CD4-positive, alpha-beta memory T cell (primary cell): ENCODE data around the gene PSME3IP1. TPM values are rescaled to one million over a fixed set of nuclear protein-coding genes. Genes with fewer than 3 reads are reported as not detected.

ENCODE experiments used
- CTCF ChIA-PET: fragments of 350-600 bp; sonication (Branson Sonifier 250); formaldehyde crosslinking; loops from one replicate; lab custom pipeline; 2021; ENCODE audit warnings: inconsistent platforms; ENCODE audit not compliant: partially characterized antibody; lab: Charles Lee
- POLR2A ChIA-PET: fragments of 350-600 bp; sonication (Branson Sonifier 250); formaldehyde crosslinking; loops from one replicate; lab custom pipeline; 2021; ENCODE audit not compliant: partially characterized antibody; lab: Charles Lee
- DNase-seq, 5 donors: peaks; one replicate each; pipeline versions ENCODE4 v3.0.0 to v3.0.0-alpha.2; 2020 to 2022; ENCODE audit warnings: mixed read lengths in 1 of 5
- H3K27ac ChIP-seq: one replicate; pipeline ENCODE4 v1.7.0; 2013; ENCODE audit warnings: low read depth, low read length
- H3K27me3 ChIP-seq: 2 replicates; pipeline ENCODE4 v1.7.0; 2013; ENCODE audit warnings: mild to moderate bottlenecking, low read length, moderate library complexity; ENCODE audit not compliant: insufficient read depth
- H3K36me3 ChIP-seq: 2 replicates; pipeline ENCODE4 v1.7.0; 2013; ENCODE audit warnings: mild to moderate bottlenecking, low read length, moderate library complexity; ENCODE audit not compliant: insufficient read depth
- H3K4me1 ChIP-seq: 2 replicates; pipeline ENCODE4 v1.7.0; 2013; ENCODE audit warnings: mild to moderate bottlenecking, low read length, moderate library complexity; ENCODE audit not compliant: insufficient read depth
- H3K4me3 ChIP-seq, 2 donors: one replicate each; pipeline ENCODE4 v1.7.0; 2013; ENCODE audit warnings: low read length in 2 of 2, mild to moderate bottlenecking in 1 of 2
- H3K9me3 ChIP-seq, 2 donors: one replicate each; pipeline ENCODE4 v1.7.0; 2013; ENCODE audit warnings: low read length in 2 of 2, control low read depth in 1 of 2; ENCODE audit not compliant: control insufficient read depth in 1 of 2
- H3K27ac Mint-ChIP-seq, 7 donors: one replicate each; pipeline ENCODE4 v1.8.0; 2020 to 2021; ENCODE audit warnings: mixed read lengths in 7 of 7, mild to moderate bottlenecking in 6 of 7, inconsistent platforms in 3 of 7, moderate library complexity in 3 of 7
- H3K27me3 Mint-ChIP-seq, 2 donors: one replicate each; pipeline ENCODE4 v1.8.0; 2020 to 2021; ENCODE audit warnings: mixed read lengths in 2 of 2
- H3K36me3 Mint-ChIP-seq, 2 donors: one replicate each; pipeline ENCODE4 v1.8.0; 2020 to 2021; ENCODE audit warnings: mixed read lengths in 2 of 2, inconsistent platforms in 1 of 2, mild to moderate bottlenecking in 1 of 2
- H3K4me1 Mint-ChIP-seq, 4 donors: one replicate each; pipeline ENCODE4 v1.8.0; 2020 to 2021; ENCODE audit warnings: mixed read lengths in 4 of 4, mild to moderate bottlenecking in 1 of 4
- H3K4me3 Mint-ChIP-seq, 8 donors: one replicate each; pipeline ENCODE4 v1.8.0; 2020 to 2021; ENCODE audit warnings: mixed read lengths in 8 of 8, mild to moderate bottlenecking in 7 of 8, moderate library complexity in 6 of 8, inconsistent platforms in 3 of 8
- H3K9me3 Mint-ChIP-seq, 8 donors: one replicate each; pipeline ENCODE4 v1.8.0; 2020 to 2021; ENCODE audit warnings: mixed read lengths in 8 of 8, mild to moderate bottlenecking in 5 of 8, inconsistent platforms in 3 of 8, moderate library complexity in 1 of 8
- intact Hi-C: fragments of 100-400 bp; cut with micrococcal nuclease; formaldehyde crosslinking; loops from one replicate; pipeline ENCODE4 v1.15.1; 2023
- polyA plus RNA-seq, 2 donors: library from polyadenylated mRNA; unstranded; fragments of 300-500 nt; fragmentation: Illumina TruSeq; gene quantifications; one replicate each; pipeline ENCODE4 v1.2.3, GENCODE V29; 2021
- total RNA-seq, 2 experiments: library from RNA; stranded (reverse); gene quantifications; one replicate each; pipeline ENCODE4 v1.2.3, GENCODE V29; 2021

PSME3IP1 gene
- total and polyA plus RNA-seq, 4 experiments from 2014 or later: 59.9 to 157 (median 106) TPM

DNA sequence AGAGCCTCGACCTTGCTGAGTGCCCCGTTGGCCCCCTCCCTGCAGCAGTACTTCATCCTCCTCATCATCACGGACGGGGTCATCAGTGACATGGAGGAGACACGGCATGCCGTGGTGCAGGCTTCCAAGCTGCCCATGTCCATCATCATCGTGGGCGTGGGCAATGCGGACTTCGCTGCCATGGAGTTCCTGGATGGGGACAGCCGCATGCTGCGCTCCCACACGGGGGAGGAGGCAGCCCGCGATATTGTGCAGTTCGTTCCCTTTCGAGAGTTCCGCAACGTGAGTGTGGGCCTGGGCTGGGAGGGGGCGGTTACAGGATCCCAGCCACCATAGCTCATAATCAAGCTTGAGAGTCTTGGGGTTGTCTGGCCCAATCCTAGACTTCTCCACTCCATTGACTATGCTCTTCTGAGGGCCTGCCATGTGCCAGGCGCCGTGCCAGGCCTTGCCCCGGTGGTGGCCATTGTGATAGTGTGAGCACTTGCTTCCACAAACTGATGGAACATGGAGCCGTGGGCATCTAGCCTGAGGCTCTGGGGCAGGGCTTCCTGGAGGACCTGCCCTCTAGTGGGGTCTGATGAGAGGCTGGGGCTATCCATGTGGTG, 39.7 kb downstream of the PSME3IP1 start:
- no peak for DNase-seq
- POLR2A ChIA-PET: no interaction called here

DNA sequence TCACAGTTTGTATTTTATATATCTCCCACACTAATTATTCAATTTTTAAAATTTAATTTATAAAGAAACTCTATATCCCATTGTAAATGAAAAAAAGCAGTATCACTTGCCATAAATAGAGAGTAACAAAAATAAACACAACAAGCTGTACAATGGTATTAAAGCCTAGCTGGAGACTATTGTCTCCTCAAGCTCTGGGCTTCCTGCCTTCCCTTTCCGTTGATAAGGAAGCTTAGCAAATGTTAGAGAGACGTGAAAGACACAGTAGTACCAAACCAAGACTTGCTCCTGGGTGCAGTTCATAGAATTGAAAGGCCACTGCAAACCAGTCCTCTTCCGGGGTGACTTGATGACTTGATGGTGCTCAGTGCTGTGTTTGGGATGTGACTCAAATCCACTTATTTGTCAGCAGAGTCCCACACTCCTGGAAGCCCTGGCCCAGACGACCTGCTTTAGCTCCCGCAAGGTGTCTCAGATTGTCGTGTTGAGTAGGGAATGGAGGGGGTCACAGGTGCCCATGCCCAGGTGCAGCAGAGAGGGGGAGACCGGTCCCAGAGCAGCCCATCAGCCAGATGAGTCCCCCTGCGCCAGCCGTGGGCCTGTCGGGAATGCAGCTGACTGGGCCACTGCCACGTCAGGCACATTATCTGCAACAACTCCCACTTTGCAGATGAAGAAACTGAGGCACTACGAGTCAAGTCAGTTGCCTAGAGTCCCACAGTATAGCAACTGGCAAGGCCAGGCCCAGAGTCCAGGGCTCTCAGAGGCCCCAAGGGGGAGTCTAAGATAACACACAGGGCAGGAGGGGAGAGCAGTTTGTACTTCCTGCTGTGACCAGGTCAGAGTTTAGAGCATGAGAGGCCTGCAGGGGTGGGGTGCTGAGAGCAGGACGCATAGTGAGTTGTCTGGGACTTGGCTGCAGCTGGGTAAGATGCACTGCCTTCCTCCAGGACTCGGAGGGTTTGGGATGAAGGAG, 40.5 kb downstream of the PSME3IP1 start:
- Mint-ChIP-seq H3K4me3 (peak overlapping the region in 1 of 8 donors; percentile 41), H3K4me1 (peaks cover 13 to 44% (median 30%) of the 10 kb centered on the region in 4 donors), H3K27ac (peak overlapping the region in 3 of 7 donors; percentile 9 to 48 (median 21)), H3K36me3 (peaks cover 0 to 2% of the 10 kb centered on the region in 2 donors), H3K9me3 (no peaks in the 10 kb centered on the region), H3K27me3 (no peaks in the 10 kb centered on the region)
- no peaks in the 10 kb centered on the region for H3K27me3 ChIP-seq
- no peak overlapping the region for H3K4me3 ChIP-seq
- POLR2A ChIA-PET: interaction anchor here (1.0 kb wide), 1 partner anchor 40 kb away, joined by 3 read pairs; the partner anchor contains the start of gene PSME3IP1
- no peak for DNase-seq
- H3K4me1 ChIP-seq: peaks cover 35% of the 10 kb centered on the region
- no peak overlapping the region for H3K27ac ChIP-seq
- no peaks in the 10 kb centered on the region for H3K36me3 ChIP-seq
- H3K9me3 ChIP-seq: no peaks in the 10 kb centered on the region
- intact Hi-C loops: loop anchor here (2.0 kb wide), 1 partner anchor 17 kb away; no protein-coding TSS in a partner anchor
- CTCF ChIA-PET: interaction anchor here (0.6 to 1.5 kb wide), 2 partner anchors 27 to 61 kb away, joined by 3 to 5 read pairs; no protein-coding TSS in a partner anchor

More for the DNA sequence above, 39.7 kb downstream of the PSME3IP1 start:
- peaks cover 27% of the 10 kb centered on the region for H3K4me1 ChIP-seq
- Mint-ChIP-seq H3K4me1 (peaks cover 11 to 36% (median 26%) of the 10 kb centered on the region in 4 donors), H3K9me3 (no peaks in the 10 kb centered on the region), H3K27ac (no peak overlapping the region), H3K27me3 (no peaks in the 10 kb centered on the region), H3K36me3 (peaks cover 0 to 5% of the 10 kb centered on the region in 2 donors), H3K4me3 (peak overlapping the region in 1 of 8 donors; percentile 41)
- no peaks in the 10 kb centered on the region for H3K27me3 ChIP-seq
- H3K9me3 ChIP-seq: no peaks in the 10 kb centered on the region
- no peak overlapping the region for H3K27ac ChIP-seq
- intact Hi-C loops: no loop called here
- CTCF ChIA-PET: no interaction called here
- no peak overlapping the region for H3K4me3 ChIP-seq
- no peaks in the 10 kb centered on the region for H3K36me3 ChIP-seq

DNA sequence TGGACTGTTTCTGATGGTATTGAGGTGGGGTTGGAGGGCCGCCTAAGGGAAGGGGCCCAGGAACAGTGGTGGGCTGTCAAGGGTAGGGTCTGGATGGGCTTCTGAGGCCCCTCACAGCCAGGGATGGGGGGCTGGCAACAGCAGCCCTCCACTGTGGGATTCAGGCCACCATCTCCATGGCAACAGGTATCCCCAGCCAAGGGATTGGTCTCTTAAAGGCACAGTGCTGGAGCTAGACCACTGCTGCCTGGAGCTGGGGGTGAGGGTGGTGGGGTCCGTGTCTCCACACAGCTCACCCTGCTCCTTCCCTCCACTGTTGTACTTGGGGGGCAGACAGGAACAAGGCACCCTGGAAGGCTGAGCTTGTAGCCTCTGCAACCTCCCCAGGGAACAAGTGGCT, 41.8 kb downstream of the PSME3IP1 start:
- Mint-ChIP-seq H3K9me3 (no peaks in the 10 kb centered on the region), H3K4me1 (peaks cover 19 to 57% (median 40%) of the 10 kb centered on the region in 4 donors), H3K36me3 (peaks cover 0 to 2% of the 10 kb centered on the region in 2 donors), H3K27me3 (no peaks in the 10 kb centered on the region), H3K27ac (peak overlapping the region in 2 of 7 donors; percentile 27 to 43), H3K4me3 (no peak overlapping the region)
- H3K27me3 ChIP-seq: no peaks in the 10 kb centered on the region
- no peak for DNase-seq
- H3K27ac ChIP-seq: no peak overlapping the region
- ChIA-PET POLR2A (interaction anchor here (1.6 kb wide), 1 partner anchor 10 kb away, joined by 5 read pairs; no protein-coding TSS in a partner anchor), CTCF (interaction anchor here (0.8 to 1.5 kb wide), 4 partner anchors 9 to 60 kb away, joined by 3 to 5 read pairs (median 4); partner anchors contain the start of gene CPNE2)
- no peaks in the 10 kb centered on the region for H3K9me3 ChIP-seq
- H3K4me1 ChIP-seq: peaks cover 42% of the 10 kb centered on the region
- intact Hi-C loops: loop anchor here (2.0 kb wide), 1 partner anchor 19 kb away; no protein-coding TSS in a partner anchor
- H3K36me3 ChIP-seq: no peaks in the 10 kb centered on the region
- H3K4me3 ChIP-seq: no peak overlapping the region

DNA sequence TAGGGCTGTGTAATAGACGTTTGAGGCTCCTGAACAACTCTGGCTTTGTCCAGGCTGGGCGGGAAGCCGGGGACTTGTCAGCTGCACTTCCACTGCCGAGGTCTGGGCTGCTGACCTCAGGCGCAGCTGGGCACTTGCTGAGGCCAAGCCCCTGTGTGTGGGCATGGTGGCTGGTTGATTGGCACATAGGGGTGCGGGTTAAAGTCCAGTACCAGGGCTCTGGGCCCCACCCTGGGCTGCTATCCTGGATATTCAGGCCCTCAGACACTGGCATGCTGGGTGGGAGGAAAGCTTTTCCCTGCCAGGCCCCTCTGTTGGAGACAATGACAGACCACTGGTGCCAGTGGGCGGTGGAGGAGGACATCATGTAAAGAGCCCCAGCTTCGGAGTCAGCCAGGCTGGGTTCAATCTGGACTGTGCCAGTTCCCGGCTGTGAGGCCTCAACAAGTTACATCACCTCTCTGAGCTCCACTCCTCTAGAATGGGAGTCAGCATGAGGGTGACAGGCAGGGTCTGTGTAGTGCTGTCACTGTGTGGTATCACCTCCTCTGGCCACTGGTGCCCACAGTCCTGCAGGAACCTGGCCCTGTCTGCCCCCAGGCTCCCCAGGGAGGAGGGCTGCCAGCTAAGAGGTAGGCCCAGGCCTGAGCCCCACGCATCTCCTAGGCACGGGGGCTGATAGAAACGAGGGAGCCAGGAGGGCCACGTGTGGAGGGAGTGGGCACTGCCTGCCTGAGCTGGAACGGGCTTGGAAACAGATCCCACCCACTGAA, 42.5 kb downstream of the PSME3IP1 start:
- no peak overlapping the region for H3K4me3 Mint-ChIP-seq
- POLR2A ChIA-PET: interaction anchor here (0.9 to 1.6 kb wide), 3 partner anchors 9 to 59 kb away, joined by 3 to 5 read pairs (median 3); partner anchors contain the start of genes PSME3IP1 and RSPRY1

DNA sequence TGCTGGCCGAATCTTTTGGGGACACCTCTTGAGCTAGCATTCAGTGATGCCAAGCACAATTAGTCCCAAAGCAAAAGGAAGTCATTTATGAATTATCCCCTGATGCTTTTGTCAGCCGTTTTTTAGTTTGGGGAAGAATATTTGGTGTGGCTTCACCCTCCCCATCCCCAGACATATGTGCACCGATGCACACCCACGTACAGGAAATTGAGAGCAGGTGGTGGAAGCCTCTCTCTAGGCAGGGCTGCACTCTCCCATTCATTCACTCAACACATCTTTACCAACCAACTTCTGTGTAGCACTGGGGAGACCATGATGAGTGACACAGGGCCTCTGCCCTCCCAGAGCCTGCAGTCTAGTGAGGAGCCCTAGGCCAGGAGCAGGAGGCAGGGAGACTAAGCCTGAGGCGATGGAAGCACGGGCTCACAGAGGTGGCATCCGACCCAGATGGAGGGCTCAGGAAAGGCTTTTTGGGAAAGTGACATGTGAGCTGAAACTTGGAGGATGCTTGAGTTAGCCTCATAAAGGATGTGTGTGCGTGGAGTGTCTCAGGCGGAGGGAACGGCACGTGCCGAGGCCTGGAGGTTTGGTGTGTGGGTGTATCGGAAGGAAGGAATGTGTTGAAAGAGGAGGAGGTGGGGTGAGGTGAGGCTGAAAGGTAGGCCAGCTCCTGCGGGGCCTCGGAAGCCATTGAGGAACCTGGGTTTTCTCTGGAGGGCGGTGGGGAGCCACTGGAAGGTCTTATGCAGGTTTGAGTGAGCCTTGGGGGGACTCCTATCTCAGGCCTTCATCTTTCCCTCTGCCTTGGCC, 43.8 kb downstream of the PSME3IP1 start:
- peak overlapping the region in 7 of 8 donors; percentile 62 to 85 (median 73) for H3K4me3 Mint-ChIP-seq
- Histone ChIP-seq H3K27ac (peak overlapping the region; percentile 4), H3K4me1 (peaks cover 42% of the 10 kb centered on the region), H3K4me3 (no peak overlapping the region), H3K36me3 (no peaks in the 10 kb centered on the region), H3K27me3 (no peaks in the 10 kb centered on the region), H3K9me3 (no peaks in the 10 kb centered on the region)
- CTCF ChIA-PET: interaction anchor here (0.7 to 2.5 kb wide), 5 partner anchors 10 to 58 kb away, joined by 3 to 13 read pairs (median 3); partner anchors contain the start of gene CPNE2
- POLR2A ChIA-PET: interaction anchor here (0.9 to 1.8 kb wide), 7 partner anchors 11 to 50 kb away, joined by 3 to 7 read pairs (median 4); partner anchors contain the start of genes CPNE2, PSME3IP1 and RSPRY1
- no peaks in the 10 kb centered on the region for H3K27me3 Mint-ChIP-seq
- H3K9me3 Mint-ChIP-seq: no peaks in the 10 kb centered on the region
- peaks cover 20 to 64% (median 46%) of the 10 kb centered on the region in 4 donors for H3K4me1 Mint-ChIP-seq
- no peaks in the 10 kb centered on the region for H3K36me3 Mint-ChIP-seq
- DNase-seq: peak in 4 of 5 donors; percentile 22 to 28 (median 23)
- H3K27ac Mint-ChIP-seq: peak overlapping the region; percentile 78 to 96 (median 93)
- intact Hi-C loops: no loop called here

More for the DNA sequence above, 42.5 kb downstream of the PSME3IP1 start:
- Mint-ChIP-seq H3K9me3 (no peaks in the 10 kb centered on the region), H3K4me1 (peaks cover 21 to 64% (median 47%) of the 10 kb centered on the region in 4 donors), H3K36me3 (peaks cover 0 to 2% of the 10 kb centered on the region in 2 donors), H3K27me3 (no peaks in the 10 kb centered on the region), H3K27ac (peak overlapping the region in 3 of 7 donors; percentile 27 to 65 (median 43))
- DNase-seq: no peak
- CTCF ChIA-PET: interaction anchor here (0.8 to 1.5 kb wide), 5 partner anchors 8 to 59 kb away, joined by 3 to 5 read pairs (median 4); partner anchors contain the start of gene CPNE2
- Histone ChIP-seq H3K36me3 (no peaks in the 10 kb centered on the region), H3K4me1 (peaks cover 42% of the 10 kb centered on the region), H3K9me3 (no peaks in the 10 kb centered on the region), H3K27me3 (no peaks in the 10 kb centered on the region), H3K27ac (no peak overlapping the region), H3K4me3 (no peak overlapping the region)
- intact Hi-C loops: no loop called here
